Ectodermal cell (in vitro differentiated cells): ENCODE measurements around the gene TYW5.

Experiments
- H3K27ac ChIP-seq: 2 replicates; pipeline ENCODE4 v1.7.0; 2013; ENCODE audit warnings: mild to moderate bottlenecking, low read depth, low read length; ENCODE audit not compliant: insufficient read depth, poor library complexity, severe bottlenecking
- H3K27me3 ChIP-seq: 2 replicates; pipeline ENCODE4 v1.7.0; 2013; ENCODE audit warnings: mild to moderate bottlenecking, low read length; ENCODE audit not compliant: insufficient read depth, control insufficient read depth, poor library complexity, severe bottlenecking
- H3K36me3 ChIP-seq: one replicate; pipeline ENCODE4 v1.7.0; 2013; ENCODE audit warnings: low read length; ENCODE audit not compliant: control insufficient read depth, insufficient read depth
- H3K4me1 ChIP-seq: one replicate; pipeline ENCODE4 v1.7.0; 2013; ENCODE audit warnings: low read length; ENCODE audit not compliant: control insufficient read depth, insufficient read depth
- H3K4me3 ChIP-seq: 2 replicates; pipeline ENCODE4 v1.7.0; 2013; ENCODE audit warnings: low read depth, low read length, control low read depth; ENCODE audit not compliant: insufficient read depth
- H3K9me3 ChIP-seq: 2 replicates; pipeline ENCODE4 v1.7.0; 2013; ENCODE audit warnings: mild to moderate bottlenecking, low read length, moderate library complexity; ENCODE audit not compliant: control insufficient read depth
- WGBS, 2 experiments: methylation state at CpG; one replicate each; pipeline ENCODE4 v1.1.7; 2013; ENCODE audit warnings: missing lambda C conversion rate in 2 of 2; 5-methylcytosine and 5-hydroxymethylcytosine counted together

Gene TYW5

GRCh38 chr2:199988151-199988550 lies 32.9 kb upstream of the TYW5 start:
- 86 to 87% methylated on average over 7 of the region's 7 CpGs for WGBS, 2 experiments
- no peaks in the 10 kb centered on the region for H3K27me3 ChIP-seq
- H3K9me3 ChIP-seq, result no peaks in the 10 kb centered on the region
- peaks cover 4% of the 10 kb centered on the region for H3K4me1 ChIP-seq
- H3K27ac ChIP-seq, result no peak overlapping the region
- no peaks in the 10 kb centered on the region for H3K36me3 ChIP-seq
- H3K4me3 ChIP-seq, result no peak overlapping the region

- H3K27me3 ChIP-seq, result no peaks in the 10 kb centered on the region
- no peaks in the 10 kb centered on the region for H3K9me3 ChIP-seq
- 94 to 100% methylated on average over 1 to 2 of the region's 2 CpGs for WGBS, 2 experiments
- no peak overlapping the region for H3K4me3 ChIP-seq
- H3K4me1 ChIP-seq, result peaks cover 7% of the 10 kb centered on the region
- H3K36me3 ChIP-seq, result no peaks in the 10 kb centered on the region
- H3K27ac ChIP-seq, result no peak overlapping the region
Measured at GRCh38 chr2:199987586-199987985, 32.3 kb upstream of the TYW5 start.

- Histone ChIP-seq H3K9me3 (no peaks in the 10 kb centered on the region), H3K36me3 (no peaks in the 10 kb centered on the region), H3K4me3 (no peak overlapping the region), H3K27me3 (no peaks in the 10 kb centered on the region), H3K4me1 (peaks cover 9% of the 10 kb centered on the region), H3K27ac (no peak overlapping the region)
- 68 to 73% methylated on average over 5 of the region's 6 CpGs for WGBS, 2 experiments
Measured at GRCh38 chr2:199985625-199986207, 30.4 kb upstream of the TYW5 start.

DNA sequence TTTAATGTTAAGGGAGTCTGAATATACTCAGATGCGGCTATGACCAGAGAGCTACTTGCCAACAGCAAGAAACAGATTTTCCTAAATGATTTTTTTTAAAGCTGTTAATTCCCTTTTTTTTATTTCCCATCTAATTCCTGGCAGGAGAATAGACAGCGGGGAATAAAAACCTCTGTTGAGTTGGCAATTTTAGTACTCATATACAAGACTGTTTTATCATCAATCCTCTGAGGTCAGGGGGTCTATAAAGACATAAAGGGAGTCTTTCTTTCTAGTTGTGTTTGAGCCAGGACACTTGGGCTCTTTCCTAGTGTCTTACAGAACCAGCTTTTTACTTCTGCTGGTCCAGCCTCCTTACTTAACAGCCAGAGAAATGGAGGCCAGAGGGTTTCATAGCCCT lies 29.5 kb upstream of the TYW5 start:
- Histone ChIP-seq H3K4me3 (no peak overlapping the region), H3K9me3 (no peaks in the 10 kb centered on the region), H3K4me1 (peaks cover 10% of the 10 kb centered on the region), H3K36me3 (no peaks in the 10 kb centered on the region), H3K27me3 (no peaks in the 10 kb centered on the region), H3K27ac (no peak overlapping the region)
- 92 to 100% methylated on average over 1 to 2 of the region's 2 CpGs for WGBS, 2 experiments

- H3K4me1 ChIP-seq, result peaks cover 12% of the 10 kb centered on the region
Measured at GRCh38 chr2:199984159-199984558, 28.9 kb upstream of the TYW5 start.

DNA sequence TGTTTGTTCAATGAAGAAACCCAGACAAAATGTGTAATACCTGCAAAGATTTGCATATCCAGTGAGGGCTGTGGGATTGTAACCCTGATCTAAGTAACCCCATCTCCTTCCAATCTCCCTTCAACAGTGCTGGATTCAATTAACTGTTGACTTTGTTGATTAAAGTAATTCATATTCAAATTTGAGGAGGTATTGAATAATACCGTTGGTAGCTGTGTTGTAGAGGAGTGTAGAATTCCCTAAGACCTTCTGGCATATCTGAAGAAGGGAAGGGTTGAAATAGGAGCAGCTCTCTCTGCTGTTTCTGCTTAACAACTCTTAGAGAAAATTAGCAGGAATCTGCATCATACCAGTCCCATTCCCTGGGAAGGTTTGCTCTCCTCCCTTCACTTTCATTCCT lies 28.2 kb upstream of the TYW5 start:
- peaks cover 12% of the 10 kb centered on the region for H3K4me1 ChIP-seq
- no peak overlapping the region for H3K27ac ChIP-seq
- H3K27me3 ChIP-seq, result no peaks in the 10 kb centered on the region
- H3K4me3 ChIP-seq, result no peak overlapping the region
- WGBS, 2 experiments, result 0 to 13% methylated on average over 1 of the region's 1 CpG
- H3K9me3 ChIP-seq, result no peaks in the 10 kb centered on the region
- H3K36me3 ChIP-seq, result no peaks in the 10 kb centered on the region

More at GRCh38 chr2:199984159-199984558, 28.9 kb upstream of the TYW5 start:
- H3K9me3 ChIP-seq, result no peaks in the 10 kb centered on the region
- 92 to 94% methylated on average over 4 of the region's 4 CpGs for WGBS, 2 experiments
- no peak overlapping the region for H3K4me3 ChIP-seq
- H3K27ac ChIP-seq, result no peak overlapping the region
- H3K36me3 ChIP-seq, result no peaks in the 10 kb centered on the region
- no peaks in the 10 kb centered on the region for H3K27me3 ChIP-seq

- Histone ChIP-seq H3K27me3 (no peaks in the 10 kb centered on the region), H3K27ac (no peak overlapping the region), H3K4me1 (peaks cover 8% of the 10 kb centered on the region), H3K9me3 (no peaks in the 10 kb centered on the region), H3K4me3 (no peak overlapping the region), H3K36me3 (no peaks in the 10 kb centered on the region)
- 70 to 71% methylated on average over 5 of the region's 5 CpGs for WGBS, 2 experiments
Measured at GRCh38 chr2:199982126-199982843, 27.0 kb upstream of the TYW5 start.

DNA sequence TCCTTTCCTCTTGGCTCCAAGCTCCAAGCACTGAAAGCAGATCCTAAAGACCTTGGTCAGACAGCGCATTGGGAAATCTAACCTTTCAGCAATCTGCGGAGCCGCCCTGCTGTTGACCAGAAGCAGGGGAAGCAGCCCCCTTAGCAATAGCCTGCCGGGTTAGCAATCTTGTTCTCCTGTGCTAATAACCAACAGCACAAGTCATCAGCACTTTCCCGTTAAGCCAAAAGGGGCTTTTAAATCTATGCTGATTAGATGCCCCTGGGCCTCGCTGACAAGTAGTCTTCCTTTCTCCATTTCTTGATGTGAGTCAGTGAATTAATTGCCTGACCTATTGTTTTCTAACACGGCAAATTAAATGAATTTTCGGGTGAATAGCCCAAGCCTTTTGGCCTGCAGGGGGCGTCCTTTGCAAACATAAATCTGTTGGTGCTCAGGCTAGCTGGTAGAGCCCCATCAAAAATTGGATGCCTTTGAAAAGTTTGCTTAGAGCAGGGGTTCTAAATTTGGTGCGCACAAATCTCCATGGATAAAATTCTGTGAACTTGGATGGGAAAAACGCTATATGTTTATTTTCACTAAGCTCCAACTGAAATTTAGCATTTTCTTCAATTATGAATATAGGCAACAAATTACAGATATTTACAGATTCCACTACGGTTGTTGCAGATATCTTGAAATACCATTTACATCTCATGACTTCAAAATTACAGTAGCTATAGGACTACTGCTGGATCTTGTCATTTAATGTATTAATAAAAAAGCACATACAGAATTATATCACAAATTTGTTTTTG lies 24.7 kb upstream of the TYW5 start:
- H3K27me3 ChIP-seq, result no peaks in the 10 kb centered on the region
- no peak overlapping the region for H3K4me3 ChIP-seq
- WGBS, 2 experiments, result 16 to 19% methylated on average over 12 of the region's 12 CpGs
- no peaks in the 10 kb centered on the region for H3K36me3 ChIP-seq
- peaks cover 8% of the 10 kb centered on the region for H3K4me1 ChIP-seq
- H3K27ac ChIP-seq, result no peak overlapping the region
- H3K9me3 ChIP-seq, result no peaks in the 10 kb centered on the region

- H3K36me3 ChIP-seq, result no peaks in the 10 kb centered on the region
- H3K9me3 ChIP-seq, result no peaks in the 10 kb centered on the region
- WGBS, 2 experiments, result 94 to 96% methylated on average over 4 to 5 of the region's 5 CpGs
- H3K4me1 ChIP-seq, result peaks cover 8% of the 10 kb centered on the region
- H3K4me3 ChIP-seq, result no peak overlapping the region
- H3K27me3 ChIP-seq, result no peaks in the 10 kb centered on the region
- H3K27ac ChIP-seq, result no peak overlapping the region
Measured at GRCh38 chr2:199979398-199979797, 24.1 kb upstream of the TYW5 start.

GRCh38 chr2:199977984-199978415 lies 22.7 kb upstream of the TYW5 start:
- H3K4me3 ChIP-seq, result no peak overlapping the region
- H3K27me3 ChIP-seq, result no peaks in the 10 kb centered on the region
- no peak overlapping the region for H3K27ac ChIP-seq
- H3K36me3 ChIP-seq, result no peaks in the 10 kb centered on the region
- peaks cover 8% of the 10 kb centered on the region for H3K4me1 ChIP-seq
- no peaks in the 10 kb centered on the region for H3K9me3 ChIP-seq
